Measurements from ENCODE around the gene ABT1.

Gene ABT1

DNA sequence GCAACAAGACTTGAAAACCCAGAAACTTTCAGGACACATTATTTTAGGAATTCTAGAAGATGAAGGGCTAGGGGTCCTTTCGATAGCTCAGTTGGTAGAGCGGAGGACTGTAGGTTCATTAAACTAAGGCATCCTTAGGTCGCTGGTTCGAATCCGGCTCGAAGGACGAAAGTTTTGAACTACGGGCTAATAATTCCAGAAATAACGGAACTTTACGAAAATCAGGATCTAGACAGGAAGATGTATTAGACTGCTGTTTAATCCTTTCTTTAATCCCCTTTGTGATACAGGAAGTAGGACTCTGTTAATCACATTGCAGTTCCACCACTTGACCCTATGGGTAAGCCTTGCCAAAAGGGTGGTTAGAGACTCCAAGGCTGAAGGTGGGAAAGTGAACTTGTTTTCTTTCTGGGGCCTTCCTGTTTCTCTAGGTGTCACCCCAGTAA lies 21.2 kb upstream of the ABT1 start:
- peak; percentile 66 for DNase-seq

DNA sequence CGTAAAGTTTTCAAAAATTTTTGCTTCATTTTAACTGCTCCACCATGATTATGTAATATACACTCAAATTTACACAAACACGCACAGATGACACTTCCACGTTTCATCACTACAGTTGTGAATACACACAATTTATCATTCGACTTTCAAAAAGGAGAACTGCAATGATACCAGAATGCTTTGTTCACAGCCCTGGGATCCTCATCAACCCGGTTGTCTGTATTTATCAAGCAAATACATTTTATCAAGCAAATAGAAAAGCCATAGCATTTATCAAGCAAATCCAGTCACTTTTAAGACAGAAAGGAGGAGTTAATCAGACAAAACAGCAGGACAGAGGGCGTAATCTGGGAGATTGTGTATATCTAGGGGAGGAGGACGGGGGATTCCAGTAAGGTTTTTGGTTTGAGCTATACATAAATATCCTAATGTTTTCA lies 20.3 kb upstream of the ABT1 start:
- DNase-seq: peak; percentile 44

- peak; percentile 87 for DNase-seq
Measured at GRCh38 chr6:26576929-26577719, 19.6 kb upstream of the ABT1 start.

GRCh38 chr6:26577720-26578072 lies 19.1 kb upstream of the ABT1 start:
- DNase-seq: no peak

DNA sequence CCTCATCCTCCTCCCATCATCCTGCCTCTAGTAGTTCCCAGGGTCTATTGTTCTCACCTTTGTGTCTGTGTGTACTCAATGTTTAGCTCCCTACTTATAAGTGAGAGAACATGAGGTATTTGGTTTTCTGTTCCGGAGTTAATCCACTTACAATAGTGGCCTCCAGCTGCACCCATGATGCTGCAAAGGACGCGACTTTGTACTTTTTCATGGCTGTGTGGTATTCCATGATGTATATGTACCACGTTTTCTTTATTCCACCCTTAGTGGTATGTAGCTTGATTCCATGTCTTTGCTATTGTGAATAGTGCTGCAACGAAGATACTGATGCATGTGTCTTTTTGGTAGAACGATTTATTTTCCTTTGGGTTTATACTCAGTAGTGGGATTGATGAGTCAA lies 18.5 kb upstream of the ABT1 start:
- no peak for DNase-seq

GRCh38 chr6:26578741-26579140 lies 18.0 kb upstream of the ABT1 start:
- no peak for DNase-seq

GRCh38 chr6:26581164-26581915 lies 15.4 kb upstream of the ABT1 start:
- DNase-seq: no peak

DNA sequence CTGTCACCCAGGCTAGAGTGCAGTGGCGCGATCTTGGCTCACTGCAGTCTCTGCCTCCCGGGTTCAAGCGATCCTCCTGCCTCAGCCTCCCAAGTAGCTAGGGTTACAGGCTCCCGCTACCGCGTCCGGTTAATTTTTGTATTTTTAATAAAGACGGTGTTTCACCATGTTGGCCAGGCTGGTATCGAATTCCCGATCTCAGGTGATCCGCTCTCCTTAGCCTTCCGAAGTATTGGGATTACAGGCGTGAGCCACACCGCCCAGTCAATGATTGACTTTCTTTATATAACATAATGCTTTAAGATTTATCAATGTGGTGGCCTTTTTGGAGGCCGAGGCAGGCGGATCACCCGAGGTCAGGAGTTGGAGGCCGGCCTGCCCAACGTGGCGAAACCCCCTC lies 7.8 kb upstream of the ABT1 start:
- DNase-seq: no peak

- DNase-seq: peak; percentile 74
Measured at GRCh38 chr6:26592649-26593048, 4.1 kb upstream of the ABT1 start.

GRCh38 chr6:26593278-26594130 lies 3.2 kb upstream of the ABT1 start:
- peak; percentile 71 for DNase-seq

GRCh38 chr6:26594131-26594498 lies 2.6 kb upstream of the ABT1 start:
- DNase-seq: peak; percentile 68

DNA sequence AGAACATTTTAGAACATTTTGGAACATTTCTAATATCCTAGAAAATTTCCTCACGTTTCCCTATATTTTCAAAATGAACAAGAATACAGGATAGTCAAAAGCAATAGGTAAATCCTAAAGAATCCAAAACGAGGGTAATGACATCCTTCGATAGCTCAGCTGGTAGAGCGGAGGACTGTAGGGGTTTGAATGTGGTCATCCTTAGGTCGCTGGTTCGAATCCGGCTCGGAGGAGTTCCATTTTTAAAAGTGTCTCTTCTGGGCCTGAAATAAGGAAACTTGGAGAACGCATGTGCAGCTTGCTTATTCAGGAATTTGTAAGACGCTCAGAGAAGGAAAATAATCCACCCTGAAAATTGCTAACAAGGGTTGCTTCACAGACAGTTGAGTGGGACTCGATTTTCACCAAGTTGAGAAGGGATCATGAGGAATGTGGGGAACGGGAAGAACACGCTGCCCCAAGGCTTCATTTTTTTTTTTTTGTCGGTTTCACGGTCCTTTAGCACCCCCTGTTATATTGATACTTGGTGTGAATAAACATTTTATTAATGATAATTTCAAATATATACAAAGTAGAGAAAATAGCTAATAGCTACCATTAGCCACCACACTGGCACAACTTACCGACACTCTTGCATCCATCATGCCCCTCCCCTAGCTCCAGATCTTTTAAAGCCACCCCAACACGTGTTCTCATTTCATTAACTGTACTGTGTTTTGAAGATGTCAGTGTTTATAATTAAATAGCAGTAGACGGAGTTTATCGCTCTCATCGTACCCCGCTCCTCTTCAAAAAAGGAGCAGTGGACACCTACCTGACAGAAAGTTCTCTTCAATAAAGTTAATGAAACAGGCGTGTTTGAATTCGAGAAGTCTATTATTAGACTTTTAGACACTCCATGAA lies 1.8 kb upstream of the ABT1 start:
- peak; percentile 93 for DNase-seq

- DNase-seq: peak; percentile 96
Measured at GRCh38 chr6:26595669-26596269, 984 bp upstream of the ABT1 start.

- no peak for DNase-seq
Measured at GRCh38 chr6:26597389-26597766, 625 bp downstream of the ABT1 start.

DNA sequence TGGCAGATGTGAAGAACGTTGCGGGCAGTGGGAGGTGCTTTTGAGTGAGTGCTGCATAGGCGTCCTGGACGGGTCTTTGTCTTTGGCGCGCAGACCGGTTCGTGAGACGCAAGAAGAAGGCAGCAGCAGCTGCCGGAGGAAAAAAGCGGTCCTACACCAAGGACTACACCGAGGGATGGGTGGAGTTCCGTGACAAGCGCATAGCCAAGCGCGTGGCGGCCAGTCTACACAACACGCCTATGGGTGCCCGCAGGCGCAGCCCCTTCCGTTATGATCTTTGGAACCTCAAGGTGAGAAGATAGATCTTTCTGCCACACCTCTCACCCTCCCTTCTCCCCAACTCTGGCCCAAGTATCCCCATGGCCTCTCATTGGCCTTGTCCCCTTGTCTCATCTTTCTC lies 1.1 kb downstream of the ABT1 start:
- DNase-seq: no peak

DNA sequence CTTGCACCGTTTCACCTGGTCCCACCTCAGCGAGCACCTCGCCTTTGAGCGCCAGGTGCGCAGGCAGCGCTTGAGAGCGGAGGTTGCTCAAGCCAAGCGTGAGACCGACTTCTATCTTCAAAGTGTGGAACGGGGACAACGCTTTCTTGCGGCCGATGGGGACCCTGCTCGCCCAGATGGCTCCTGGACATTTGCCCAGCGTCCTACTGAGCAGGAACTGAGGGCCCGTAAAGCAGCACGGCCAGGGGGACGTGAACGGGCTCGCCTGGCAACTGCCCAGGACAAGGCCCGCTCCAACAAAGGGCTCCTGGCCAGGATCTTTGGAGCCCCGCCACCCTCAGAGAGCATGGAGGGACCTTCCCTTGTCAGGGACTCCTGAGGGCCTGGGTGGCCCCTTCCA lies 1.5 kb downstream of the ABT1 start:
- no peak for DNase-seq

DNA sequence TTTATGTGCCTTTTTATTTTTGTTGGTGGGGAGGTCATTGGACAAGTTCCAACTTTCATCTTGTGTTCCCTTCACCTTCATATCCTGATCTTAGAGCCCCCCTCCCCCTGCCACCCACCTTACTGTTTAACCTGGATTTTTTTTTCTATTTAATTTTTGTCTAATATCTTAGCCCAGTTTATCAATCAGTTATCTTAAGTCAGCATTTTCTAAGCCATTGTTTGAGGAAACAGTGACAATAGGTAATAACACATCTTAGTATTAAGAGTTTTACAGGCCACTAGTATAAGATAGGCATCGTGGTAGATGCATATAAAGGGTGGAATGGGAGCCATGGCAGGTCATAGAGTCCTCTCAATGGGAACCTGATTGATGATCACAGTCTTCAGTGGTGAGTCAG lies 2.4 kb downstream of the ABT1 start:
- DNase-seq: no peak

DNA sequence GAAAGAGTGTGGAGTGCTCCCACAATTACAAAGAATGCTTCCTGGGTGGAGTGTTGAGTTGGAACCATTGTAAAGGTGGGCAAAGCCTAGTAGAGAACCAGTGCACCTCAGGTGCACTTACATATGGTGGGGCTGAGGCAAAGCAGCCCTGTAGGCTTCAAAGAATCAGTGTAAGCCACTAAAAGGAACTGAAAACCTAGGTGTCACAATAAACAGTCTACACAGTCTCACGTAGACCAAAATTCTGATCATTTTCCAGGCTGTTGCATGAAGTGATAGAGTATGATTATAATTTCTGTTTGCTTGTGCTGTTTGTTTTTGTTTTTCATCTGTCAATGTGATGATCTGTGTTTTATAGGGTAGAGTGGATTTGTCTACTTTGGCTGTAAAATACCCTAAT lies 2.8 kb downstream of the ABT1 start:
- DNase-seq: no peak

GRCh38 chr6:26600759-26601158 lies 4.0 kb downstream of the ABT1 start:
- no peak for DNase-seq

GRCh38 chr6:26602262-26602661 lies 5.5 kb downstream of the ABT1 start:
- no peak for DNase-seq

DNA sequence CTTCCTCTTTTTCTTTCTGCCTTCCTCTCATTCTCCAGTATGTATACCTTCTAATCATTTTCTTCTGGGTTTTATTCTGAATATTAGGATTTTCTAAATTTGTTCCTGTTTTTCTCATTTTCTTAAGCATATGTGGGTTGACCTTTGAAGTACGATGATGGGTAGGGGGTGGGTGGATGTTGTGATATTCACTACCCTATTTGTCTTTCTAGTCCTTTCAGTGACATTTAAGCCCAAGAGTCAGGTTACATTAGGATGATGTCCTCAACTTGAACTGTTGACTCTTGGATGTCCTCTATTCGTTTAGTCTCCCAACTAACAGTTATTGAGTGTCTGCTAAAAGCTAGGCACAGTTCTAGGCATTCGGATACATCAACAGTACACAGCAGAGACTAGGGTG lies 7.3 kb downstream of the ABT1 start:
- DNase-seq: no peak

GRCh38 chr6:26604797-26605196 lies 8.0 kb downstream of the ABT1 start:
- DNase-seq: no peak

All from NCI-H69 (cell line).